ENCODE data around the gene PEX7. TPM values are rescaled to one million over a fixed set of nuclear protein-coding genes. Genes with fewer than 3 reads are reported as not detected.

PEX7 gene
- total RNA-seq, 1 experiment from 2014 or later: 8.1 TPM

DNA sequence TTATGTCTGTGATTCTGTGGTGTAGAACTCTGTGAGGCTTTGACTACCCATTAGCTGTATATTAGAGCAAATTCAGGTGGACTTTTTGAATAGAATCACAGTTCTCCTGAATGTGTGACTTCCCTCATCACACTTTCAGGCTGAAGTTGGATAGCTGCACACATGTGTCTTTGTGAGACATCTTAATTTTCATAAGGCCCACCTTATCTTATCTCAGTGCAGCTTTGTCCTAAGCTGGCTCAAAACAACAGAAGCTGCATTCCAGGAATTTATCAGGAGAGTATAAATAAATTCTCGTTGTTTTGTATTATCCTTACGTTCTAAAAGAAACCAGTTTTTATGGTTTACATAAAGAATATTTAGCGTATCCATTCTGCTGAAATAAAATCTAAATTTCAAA lies 73.5 kb downstream of the PEX7 start:
- CTCF ChIA-PET: no interaction called here

DNA sequence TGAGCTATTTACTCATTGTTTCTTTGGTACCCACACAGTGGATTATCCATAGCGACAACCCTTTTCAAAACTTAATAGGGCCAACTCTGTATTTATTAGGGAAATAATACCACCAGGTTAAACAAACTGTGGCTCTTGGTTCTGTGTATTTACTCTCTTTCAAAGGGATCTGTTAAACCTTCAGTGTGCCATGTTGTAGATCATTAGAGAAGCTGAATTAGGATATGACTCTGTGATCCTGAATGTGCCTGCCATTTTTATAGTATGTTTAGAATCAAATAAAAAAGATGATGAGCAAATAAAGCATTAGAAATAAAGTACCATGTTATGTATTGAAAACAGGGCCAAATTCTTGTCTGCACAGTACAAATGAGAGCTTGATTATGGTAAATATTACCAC lies 74.7 kb downstream of the PEX7 start:
- no peak for ATAC-seq
- H3K9me2 ChIP-seq (ENCODE audit: insufficient read depth): no peaks in the 10 kb centered on the region
- RAD21 ChIA-PET (ENCODE audit: low non-redundant PET in 1 of 2, low total read pairs in 2 of 2, uncharacterized antibody in 2 of 2, unreplicated experiment in 2 of 2): no interaction called here
- H4K20me1 ChIP-seq (ENCODE audit: insufficient read depth): no peaks in the 10 kb centered on the region
- no peak overlapping the region for H3K9ac ChIP-seq (ENCODE audit: low read length)
- TF ChIP-seq CBX3 (IDR thresholded peaks at IDR 0.05; ENCODE audit: low read depth) (no peak), POLR2AphosphoS5 (IDR thresholded peaks at IDR 0.05; ENCODE audit: low read depth, low read length) (no peak), EGR1 (IDR thresholded peaks at IDR 0.05; ENCODE audit: low read depth) (no peak), CEBPB (IDR thresholded peaks at IDR 0.05; ENCODE audit: low read depth) (no peak), EZH2 (IDR thresholded peaks at IDR 0.05) (no peak), ELF1 (IDR thresholded peaks at IDR 0.05; ENCODE audit: borderline replicate concordance, low read depth) (no peak), YY1 (IDR thresholded peaks at IDR 0.05; ENCODE audit: extremely low read depth, insufficient replicate concordance, low read depth, low read length) (no peak)
- H3K4me1 ChIP-seq (ENCODE audit: control insufficient read depth in 1 of 2, insufficient read depth in 2 of 2, low read length in 2 of 2): no peaks in the 10 kb centered on the region
- intact Hi-C loops (cut with micrococcal nuclease): no loop called here
- POLR2A ChIA-PET: no interaction called here
- H3K79me2 ChIP-seq (ENCODE audit: insufficient read depth, low read length): no peaks in the 10 kb centered on the region
- no peak overlapping the region for H3K27ac ChIP-seq (ENCODE audit: low read depth, low read length)
- no peak overlapping the region for H3K4me2 ChIP-seq (ENCODE audit: low read length)
- CTCF ChIA-PET: no interaction called here
- no TSS peak for BruUV-seq (replicated peaks)
- H3K27me3 ChIP-seq (ENCODE audit: insufficient read depth, low read length): no peaks in the 10 kb centered on the region
- no peak overlapping the region for H2AFZ ChIP-seq (ENCODE audit: low read depth, low read length, poor library complexity, severe bottlenecking)
- H3K36me3 ChIP-seq (ENCODE audit: control insufficient read depth in 1 of 2, insufficient read depth in 2 of 2, low read length in 2 of 2): 0 out of 4 replicates have a peak, but pooled peaks cover 0 to 5% of the 10 kb centered on the region in 2 experiments
- no peak for DNase-seq (ENCODE audit: low read depth, low spot score)
- H3K4me3 ChIP-seq (replicated peaks in 1 of 2; ENCODE audit: low read depth in 1 of 2, low read length in 2 of 2): no peak overlapping the region
- no peaks in the 10 kb centered on the region for H3K9me3 ChIP-seq (ENCODE audit: control insufficient read depth in 1 of 2, insufficient read depth in 1 of 2, low read depth in 1 of 2, low read length in 2 of 2)

More for the DNA sequence above, 73.5 kb downstream of the PEX7 start:
- Histone ChIP-seq H3K27me3 (ENCODE audit: insufficient read depth, low read length) (no peaks in the 10 kb centered on the region), H3K4me1 (ENCODE audit: control insufficient read depth in 1 of 2, insufficient read depth in 2 of 2, low read length in 2 of 2) (no peaks in the 10 kb centered on the region), H3K9me3 (ENCODE audit: control insufficient read depth in 1 of 2, insufficient read depth in 1 of 2, low read depth in 1 of 2, low read length in 2 of 2) (no peaks in the 10 kb centered on the region), H3K9ac (ENCODE audit: low read length) (no peak overlapping the region), H4K20me1 (ENCODE audit: insufficient read depth) (no peaks in the 10 kb centered on the region), H3K27ac (ENCODE audit: low read depth, low read length) (no peak overlapping the region), H3K79me2 (ENCODE audit: insufficient read depth, low read length) (no peaks in the 10 kb centered on the region), H3K9me2 (ENCODE audit: insufficient read depth) (no peaks in the 10 kb centered on the region), H3K36me3 (ENCODE audit: control insufficient read depth in 1 of 2, insufficient read depth in 2 of 2, low read length in 2 of 2) (0 out of 4 replicates have a peak, but pooled peaks cover 0 to 5% of the 10 kb centered on the region in 2 experiments), H2AFZ (ENCODE audit: low read depth, low read length, poor library complexity, severe bottlenecking) (no peak overlapping the region), H3K4me2 (ENCODE audit: low read length) (no peak overlapping the region), H3K4me3 (replicated peaks in 1 of 2; ENCODE audit: low read depth in 1 of 2, low read length in 2 of 2) (no peak overlapping the region)
- ChIA-PET RAD21 (ENCODE audit: low non-redundant PET in 1 of 2, low total read pairs in 2 of 2, uncharacterized antibody in 2 of 2, unreplicated experiment in 2 of 2) (no interaction called here), POLR2A (no interaction called here)
- no TSS peak for BruUV-seq (replicated peaks)
- no peak for DNase-seq (ENCODE audit: low read depth, low spot score)
- TF ChIP-seq, protein P1, sequence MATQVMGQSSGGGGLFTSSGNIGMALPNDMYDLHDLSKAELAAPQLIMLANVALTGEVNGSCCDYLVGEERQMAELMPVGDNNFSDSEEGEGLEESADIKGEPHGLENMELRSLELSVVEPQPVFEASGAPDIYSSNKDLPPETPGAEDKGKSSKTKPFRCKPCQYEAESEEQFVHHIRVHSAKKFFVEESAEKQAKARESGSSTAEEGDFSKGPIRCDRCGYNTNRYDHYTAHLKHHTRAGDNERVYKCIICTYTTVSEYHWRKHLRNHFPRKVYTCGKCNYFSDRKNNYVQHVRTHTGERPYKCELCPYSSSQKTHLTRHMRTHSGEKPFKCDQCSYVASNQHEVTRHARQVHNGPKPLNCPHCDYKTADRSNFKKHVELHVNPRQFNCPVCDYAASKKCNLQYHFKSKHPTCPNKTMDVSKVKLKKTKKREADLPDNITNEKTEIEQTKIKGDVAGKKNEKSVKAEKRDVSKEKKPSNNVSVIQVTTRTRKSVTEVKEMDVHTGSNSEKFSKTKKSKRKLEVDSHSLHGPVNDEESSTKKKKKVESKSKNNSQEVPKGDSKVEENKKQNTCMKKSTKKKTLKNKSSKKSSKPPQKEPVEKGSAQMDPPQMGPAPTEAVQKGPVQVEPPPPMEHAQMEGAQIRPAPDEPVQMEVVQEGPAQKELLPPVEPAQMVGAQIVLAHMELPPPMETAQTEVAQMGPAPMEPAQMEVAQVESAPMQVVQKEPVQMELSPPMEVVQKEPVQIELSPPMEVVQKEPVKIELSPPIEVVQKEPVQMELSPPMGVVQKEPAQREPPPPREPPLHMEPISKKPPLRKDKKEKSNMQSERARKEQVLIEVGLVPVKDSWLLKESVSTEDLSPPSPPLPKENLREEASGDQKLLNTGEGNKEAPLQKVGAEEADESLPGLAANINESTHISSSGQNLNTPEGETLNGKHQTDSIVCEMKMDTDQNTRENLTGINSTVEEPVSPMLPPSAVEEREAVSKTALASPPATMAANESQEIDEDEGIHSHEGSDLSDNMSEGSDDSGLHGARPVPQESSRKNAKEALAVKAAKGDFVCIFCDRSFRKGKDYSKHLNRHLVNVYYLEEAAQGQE (IDR thresholded peaks at IDR 0.05; ENCODE audit: low read depth): no peak
- TF ChIP-seq CBX3 (IDR thresholded peaks at IDR 0.05; ENCODE audit: low read depth): no peak
- no peak for TF ChIP-seq JUND (IDR thresholded peaks at IDR 0.05)
- no peak for TF ChIP-seq ZFX (IDR thresholded peaks at IDR 0.05)
- intact Hi-C loops (cut with micrococcal nuclease): no loop called here
- no peak for ATAC-seq

Measured in HCT116 (cell line).